ENCODE data around the gene CYP4F8.

Gene CYP4F8

DNA sequence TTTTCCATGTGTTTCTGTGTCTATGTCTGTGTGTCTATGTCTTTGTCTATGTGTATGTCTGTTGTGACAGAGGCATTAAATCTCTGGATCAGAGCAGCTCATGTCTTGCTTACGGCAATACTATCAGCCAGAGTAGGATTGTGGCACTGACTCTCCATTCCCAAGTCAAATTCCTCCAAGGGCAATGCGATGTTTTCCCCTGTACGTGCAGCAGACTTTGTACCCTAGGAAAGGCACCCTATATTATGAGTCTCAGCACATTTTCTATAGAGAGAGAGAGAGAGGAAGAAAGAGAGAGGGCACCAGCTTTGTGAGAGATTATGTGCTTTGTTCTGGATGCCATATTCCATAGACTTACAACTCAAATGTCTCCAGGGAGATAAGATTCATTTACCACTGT, 36.8 kb downstream of the CYP4F8 start:
- TF ChIP-seq, protein P1, sequence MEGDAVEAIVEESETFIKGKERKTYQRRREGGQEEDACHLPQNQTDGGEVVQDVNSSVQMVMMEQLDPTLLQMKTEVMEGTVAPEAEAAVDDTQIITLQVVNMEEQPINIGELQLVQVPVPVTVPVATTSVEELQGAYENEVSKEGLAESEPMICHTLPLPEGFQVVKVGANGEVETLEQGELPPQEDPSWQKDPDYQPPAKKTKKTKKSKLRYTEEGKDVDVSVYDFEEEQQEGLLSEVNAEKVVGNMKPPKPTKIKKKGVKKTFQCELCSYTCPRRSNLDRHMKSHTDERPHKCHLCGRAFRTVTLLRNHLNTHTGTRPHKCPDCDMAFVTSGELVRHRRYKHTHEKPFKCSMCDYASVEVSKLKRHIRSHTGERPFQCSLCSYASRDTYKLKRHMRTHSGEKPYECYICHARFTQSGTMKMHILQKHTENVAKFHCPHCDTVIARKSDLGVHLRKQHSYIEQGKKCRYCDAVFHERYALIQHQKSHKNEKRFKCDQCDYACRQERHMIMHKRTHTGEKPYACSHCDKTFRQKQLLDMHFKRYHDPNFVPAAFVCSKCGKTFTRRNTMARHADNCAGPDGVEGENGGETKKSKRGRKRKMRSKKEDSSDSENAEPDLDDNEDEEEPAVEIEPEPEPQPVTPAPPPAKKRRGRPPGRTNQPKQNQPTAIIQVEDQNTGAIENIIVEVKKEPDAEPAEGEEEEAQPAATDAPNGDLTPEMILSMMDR (IDR thresholded peaks at IDR 0.05; ENCODE audit: low read depth, low read length), result no peak
- H3K4me3 ChIP-seq (ENCODE audit: low read depth, low read length), result no peak overlapping the region

DNA sequence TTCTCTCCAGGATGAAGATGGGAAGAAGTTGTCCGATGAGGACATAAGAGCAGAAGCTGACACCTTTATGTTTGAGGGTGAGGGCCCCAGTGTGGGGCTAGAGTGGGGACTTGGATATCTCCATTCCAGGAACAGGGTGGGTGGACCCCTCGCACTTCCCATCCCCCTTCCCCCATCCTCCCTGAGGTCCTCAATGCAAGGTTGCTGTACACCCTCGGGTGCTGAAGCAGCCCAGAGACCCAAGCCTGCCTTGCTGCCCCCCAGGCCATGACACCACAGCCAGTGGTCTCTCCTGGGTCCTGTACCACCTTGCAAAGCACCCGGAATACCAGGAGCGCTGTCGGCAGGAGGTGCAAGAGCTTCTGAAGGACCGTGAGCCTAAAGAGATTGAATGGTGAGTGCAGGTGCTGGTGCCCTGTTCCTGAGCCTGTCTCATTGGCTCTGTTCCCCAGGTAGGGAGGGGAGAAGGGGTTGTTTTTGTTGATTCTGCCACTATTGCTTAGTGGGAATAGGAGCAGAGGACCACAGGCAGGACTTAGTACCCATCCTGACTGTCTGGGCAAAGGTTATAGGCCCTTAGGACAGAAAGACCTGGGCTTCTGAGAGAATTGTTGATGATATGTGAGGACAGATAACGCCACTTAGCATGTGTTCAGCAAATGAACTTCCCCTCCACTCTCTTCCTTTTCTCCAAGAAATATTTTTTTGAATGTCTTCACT, 37.7 kb downstream of the CYP4F8 start:
- H3K4me3 ChIP-seq (ENCODE audit: low read depth, low read length), result no peak overlapping the region
- TF ChIP-seq, protein P1 (IDR thresholded peaks at IDR 0.05; ENCODE audit: low read depth, low read length), result no peak

DNA sequence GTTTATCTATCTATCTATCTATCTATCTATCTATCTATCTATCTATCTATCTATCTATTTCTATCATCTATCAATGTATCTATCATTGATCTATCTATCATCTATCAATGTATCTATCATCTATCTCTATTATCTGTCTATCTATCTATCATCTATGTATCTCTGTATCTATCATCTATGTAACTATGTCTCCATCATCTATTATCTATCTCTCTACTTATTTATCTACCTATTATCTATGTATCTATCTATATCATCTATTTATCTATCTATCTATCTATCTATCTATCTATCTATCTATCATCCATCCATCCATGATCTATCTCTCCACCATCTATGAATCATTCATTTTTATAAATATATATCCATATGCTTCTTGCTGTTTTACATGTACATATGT, 41.4 kb downstream of the CYP4F8 start:
- no peak overlapping the region for H3K4me3 ChIP-seq (ENCODE audit: low read depth, low read length)
- TF ChIP-seq, protein P1 (IDR thresholded peaks at IDR 0.05; ENCODE audit: low read depth, low read length), result no peak

DNA sequence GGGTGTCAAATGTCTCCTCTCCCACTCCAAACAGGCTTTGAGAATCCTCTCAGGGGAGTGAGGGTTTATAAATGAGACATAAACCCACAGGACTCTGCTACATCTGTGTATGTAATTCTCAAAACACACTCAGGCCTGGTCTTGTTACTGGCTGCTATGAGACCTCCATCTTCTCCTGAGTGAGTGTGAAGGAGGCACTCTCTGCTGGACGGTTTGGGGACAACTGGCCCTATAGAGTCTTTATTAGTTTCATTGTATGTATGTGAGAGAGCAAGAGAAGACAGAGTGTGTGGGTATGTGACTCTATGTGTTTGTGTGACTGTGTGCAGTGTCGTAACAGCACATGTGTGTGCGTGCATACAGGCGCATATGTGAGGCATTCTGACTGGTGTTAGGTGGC, 48.2 kb downstream of the CYP4F8 start:
- TF ChIP-seq, protein P1 (IDR thresholded peaks at IDR 0.05; ENCODE audit: low read depth, low read length), result no peak
- H3K4me3 ChIP-seq (ENCODE audit: low read depth, low read length), result no peak overlapping the region

DNA sequence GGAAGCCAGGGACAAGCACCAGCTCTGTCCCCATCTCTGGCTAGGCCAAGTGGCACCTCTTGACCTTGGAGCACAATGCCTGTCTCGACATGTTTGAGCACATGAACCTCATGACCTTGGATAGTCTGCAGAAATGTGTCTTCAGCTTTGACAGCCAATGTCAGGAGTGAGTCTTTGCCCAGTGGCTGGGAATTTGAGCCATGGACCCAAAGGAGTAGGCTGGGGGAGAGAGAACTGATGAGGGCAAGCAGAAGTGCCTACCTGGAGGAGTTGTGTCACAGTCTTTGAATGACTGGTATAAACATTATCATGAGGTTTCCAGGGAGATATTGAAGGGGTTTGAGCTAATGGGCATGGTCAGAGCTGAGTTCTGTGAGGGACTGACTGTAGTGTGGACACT, 51.2 kb downstream of the CYP4F8 start:
- TF ChIP-seq, protein P1 (IDR thresholded peaks at IDR 0.05; ENCODE audit: low read depth, low read length), result no peak

DNA sequence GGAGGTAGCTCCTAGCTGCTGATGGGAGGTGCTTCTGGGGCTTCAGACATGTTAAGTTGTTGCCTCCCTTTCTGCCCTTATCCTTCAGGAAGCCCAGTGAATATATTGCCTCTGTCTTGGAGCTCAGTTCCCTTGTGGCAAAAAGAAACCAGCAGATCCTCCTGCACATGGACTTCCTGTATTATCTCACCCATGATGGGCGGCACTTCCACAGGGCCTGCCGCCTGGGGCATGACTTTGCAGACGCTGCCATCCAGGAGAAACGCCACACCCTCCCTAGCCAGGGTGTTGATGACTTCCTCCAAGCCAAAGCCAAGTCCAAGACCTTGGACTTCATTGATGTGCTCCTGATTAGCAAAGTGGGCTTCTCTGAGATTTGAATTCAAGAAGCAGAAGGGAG, 51.9 kb downstream of the CYP4F8 start:
- no peak overlapping the region for H3K4me3 ChIP-seq (ENCODE audit: low read depth, low read length)

More for the DNA sequence above, 51.2 kb downstream of the CYP4F8 start:
- no peak overlapping the region for H3K4me3 ChIP-seq (ENCODE audit: low read depth, low read length)

DNA sequence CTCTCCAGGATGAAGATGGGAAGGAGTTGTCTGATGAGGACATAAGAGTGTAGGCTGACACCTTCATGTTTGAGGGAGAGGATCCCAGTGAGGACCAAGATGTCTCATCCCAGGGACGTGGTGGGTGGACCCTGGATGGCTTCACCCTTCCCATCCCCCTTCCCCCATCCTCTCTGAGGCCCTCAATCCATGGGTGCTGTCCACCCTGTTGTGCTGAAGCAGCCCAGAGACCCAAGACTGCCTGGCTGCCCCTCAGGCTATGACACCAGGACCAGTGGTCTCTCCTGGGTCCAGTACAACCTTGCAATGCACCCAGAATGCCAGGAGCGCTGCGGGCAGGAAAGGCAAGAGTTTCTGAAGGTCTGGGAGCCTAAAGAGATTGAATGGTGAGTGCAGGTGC, 54.4 kb downstream of the CYP4F8 start:
- no peak overlapping the region for H3K4me3 ChIP-seq (ENCODE audit: low read depth, low read length)
- TF ChIP-seq, protein P1 (IDR thresholded peaks at IDR 0.05; ENCODE audit: low read depth, low read length), result no peak

More for the DNA sequence above, 51.9 kb downstream of the CYP4F8 start:
- TF ChIP-seq, protein P1 (IDR thresholded peaks at IDR 0.05; ENCODE audit: low read depth, low read length), result no peak
